GM21619 (cell line): ENCODE measurements around the gene TBX18.
A peak's percentile ranks its signal among the peaks of the same experiment; 100 is the strongest.

ENCODE experiments used
- ATAC-seq: cut with Tn5 transposase; IDR thresholded peaks from one replicate; pipeline ENCODE4 v1.9.1; 2021; ENCODE audit not compliant: unreplicated experiment

TBX18 gene

DNA sequence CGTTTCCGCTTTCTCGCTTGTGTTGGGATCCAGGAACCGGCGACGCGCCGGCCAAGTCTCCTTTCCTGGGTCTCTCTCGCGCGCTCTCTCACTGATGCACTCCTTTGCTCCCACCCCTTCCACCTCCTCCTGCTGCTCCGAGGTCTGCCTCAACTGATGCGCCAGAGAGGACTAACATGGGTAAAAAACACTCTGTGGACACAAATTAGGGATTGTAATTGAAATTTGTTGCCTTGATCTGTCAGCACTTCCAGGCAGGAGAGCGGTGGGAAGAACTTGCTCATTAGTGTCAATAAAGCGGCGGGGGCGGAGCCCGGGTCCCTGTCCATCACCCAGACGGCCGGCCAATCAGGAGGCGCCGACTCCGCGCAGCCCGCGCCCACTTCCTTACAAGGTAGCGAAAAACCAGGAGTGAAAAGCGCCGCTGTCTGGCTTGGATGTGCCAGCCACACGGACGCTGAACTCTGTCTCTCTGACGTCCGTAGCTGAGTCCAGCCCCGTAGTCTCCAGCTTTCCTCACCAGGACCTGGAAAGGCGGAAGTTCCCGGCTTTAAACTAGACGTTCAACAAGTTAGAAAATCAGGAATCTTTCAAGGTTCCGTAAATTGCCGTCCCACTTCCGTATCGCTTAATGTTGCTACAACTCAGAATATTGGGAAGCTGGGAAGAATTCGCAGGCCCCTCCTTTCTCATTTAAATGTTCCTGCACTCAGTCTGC is at the start of gene TBX18:
TSS of gene TBX18 (minus strand) at position 267 of the 718 bp plus-strand sequence. CDS start 417 bp downstream, outside the sequence.
- ATAC-seq = peak; percentile 52

DNA sequence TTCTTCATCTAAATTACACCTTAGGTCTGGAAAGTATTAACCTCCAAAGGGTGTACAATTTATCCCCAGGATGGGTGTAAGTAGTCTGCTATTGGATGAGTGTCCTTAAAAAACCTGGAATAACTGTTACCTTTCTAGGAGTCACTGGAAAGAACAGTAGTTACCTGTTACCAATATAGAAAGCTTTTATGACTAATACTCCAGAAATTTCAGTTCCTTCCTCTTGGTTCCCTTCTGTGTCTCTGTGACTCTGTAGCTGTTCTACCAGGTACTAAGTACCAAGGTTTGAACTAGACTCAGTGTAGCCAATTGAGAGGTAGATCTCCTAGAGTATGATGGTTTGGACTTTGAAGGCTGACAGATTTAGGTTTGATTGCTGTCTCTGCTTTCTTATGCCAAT is 47.0 kb upstream of the TBX18 start:
- no peak for ATAC-seq

DNA sequence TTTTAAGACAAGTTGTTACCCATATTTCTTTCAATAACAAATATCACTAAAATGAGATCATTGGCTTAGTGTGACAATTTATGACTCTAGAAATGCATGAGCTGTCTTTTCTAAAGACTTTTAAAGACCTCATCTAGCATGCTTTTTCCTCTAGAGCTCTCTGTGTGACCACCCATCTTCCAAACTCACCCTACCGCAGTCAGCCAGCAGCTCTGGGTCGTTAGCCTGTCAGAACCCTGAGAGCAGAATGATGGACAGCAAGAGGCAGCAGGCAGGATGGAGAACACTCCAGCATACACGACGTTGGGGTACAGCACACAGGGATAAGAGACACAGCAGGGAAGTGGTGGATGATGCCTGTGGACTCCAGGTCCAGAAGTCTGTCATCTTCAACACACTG is 45.1 kb upstream of the TBX18 start:
- ATAC-seq = no peak

DNA sequence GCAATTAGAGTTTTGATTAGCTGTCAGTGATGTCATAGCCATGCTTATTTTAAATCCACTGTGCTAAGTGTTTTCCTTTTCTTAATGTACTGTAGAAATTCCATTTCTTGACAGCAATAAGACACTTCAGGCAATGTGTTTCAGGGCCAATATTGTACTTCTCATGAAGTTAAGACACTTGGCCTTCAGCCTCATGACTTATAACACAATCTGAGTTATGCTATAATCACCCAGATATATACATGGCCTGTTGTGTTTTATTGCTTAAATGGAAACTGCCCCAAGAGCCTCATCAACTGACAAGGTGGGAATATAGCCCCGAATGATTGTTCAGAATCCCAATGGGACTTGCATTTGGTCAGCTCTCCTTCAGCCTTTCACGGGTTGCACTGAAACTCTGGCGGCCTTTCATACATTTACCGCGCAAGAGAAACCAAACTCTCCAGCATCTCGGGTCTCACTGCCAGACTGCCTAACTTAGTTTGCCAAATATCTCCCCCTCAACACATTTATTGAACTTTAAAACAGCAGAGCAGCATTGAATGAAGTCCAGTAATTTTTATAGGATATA is 44.2 kb upstream of the TBX18 start:
- no peak for ATAC-seq

DNA sequence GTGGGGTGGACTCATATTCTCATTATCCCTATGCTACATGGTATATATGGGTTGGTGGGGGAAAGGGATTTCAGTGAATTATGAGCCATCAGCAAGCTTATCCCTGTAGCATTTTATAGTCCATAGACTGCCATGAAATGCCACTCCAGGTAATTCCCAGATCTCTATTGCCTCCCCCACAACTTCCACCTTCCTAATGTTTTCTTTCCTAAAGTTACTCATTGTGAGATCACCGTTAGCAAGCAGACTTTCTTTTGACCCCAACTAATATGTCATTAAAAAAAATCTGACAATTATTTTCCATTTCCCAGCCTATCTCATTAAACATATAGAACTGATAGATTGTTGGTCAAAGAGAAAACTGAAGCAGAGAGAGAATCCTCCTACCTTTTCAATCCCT is 40.7 kb upstream of the TBX18 start:
- ATAC-seq = no peak

DNA sequence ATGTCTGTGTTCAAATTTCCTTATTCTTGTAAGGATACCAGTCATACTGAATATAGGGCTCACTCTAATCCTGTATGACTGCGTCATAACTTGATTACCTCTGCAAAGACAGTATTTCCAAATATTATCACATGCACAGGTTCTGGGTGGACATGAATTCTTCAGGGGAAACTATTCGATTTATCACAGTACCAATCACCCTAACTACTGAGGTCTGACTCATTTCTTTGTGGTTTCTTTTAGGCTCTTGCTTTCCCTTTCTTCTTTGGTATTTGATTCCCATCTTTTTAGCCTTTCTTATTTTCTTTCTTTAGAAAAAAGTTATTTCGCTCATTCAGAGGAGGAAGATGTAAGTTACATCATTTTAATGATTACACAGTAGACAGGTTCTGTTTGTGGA is 40.3 kb upstream of the TBX18 start:
- no peak for ATAC-seq

DNA sequence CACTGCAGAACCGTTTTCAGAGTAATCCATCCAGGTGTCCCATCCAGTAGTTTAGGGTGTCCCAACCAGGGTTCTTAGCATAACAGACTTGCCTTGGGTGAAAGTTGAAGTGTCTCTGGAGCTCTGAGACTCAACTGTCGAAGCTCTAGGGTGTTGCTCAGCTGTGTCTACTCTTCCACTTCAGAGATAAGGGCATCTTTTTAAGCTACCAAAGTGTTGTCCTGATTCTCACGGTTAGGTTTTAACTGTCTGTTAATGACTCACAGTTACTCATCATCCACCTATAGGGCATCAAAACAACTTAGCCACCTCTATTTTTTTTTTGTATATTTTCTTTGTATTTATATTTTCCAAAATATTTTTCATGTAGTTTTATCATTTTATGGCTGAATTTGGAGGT is 36.9 kb upstream of the TBX18 start:
- ATAC-seq = no peak

DNA sequence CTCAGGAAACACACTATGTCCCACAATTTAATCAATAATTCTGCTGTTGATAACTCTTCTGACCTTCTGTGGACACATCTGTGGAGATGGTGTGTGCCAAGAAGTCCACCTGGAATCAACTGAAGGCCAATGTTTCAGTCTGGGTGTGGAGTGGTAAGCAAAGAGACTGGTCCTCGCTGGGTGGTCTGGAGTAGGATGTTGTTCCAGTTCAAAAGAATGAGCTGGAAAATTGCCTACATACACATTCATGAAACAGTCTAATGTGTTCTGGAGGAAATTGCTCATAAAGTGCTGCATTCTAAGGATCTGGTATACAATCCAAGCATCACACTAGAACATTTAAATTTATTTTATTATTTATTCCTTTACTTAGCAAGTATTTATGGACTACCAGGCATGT is 33.9 kb upstream of the TBX18 start:
- no peak for ATAC-seq

DNA sequence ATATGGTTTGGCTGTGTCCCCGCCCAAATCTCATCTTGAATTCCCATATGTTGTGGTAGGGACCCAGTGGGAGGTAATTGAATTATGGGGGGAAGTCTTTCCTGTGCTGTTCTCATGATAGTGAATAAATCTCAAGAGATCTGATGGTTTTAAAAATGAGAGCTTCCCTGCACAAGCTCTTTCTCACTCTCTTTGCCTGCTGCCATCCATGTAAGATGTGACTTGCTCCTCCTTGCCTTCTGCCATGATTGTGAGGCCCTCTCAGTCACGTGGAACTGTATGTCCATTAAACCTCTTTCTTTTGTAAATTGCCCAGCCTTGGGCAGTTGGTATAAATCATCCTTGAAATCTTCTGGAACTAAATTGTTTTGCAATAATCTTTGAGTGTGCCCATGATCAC is 31.9 kb upstream of the TBX18 start:
- ATAC-seq = no peak

DNA sequence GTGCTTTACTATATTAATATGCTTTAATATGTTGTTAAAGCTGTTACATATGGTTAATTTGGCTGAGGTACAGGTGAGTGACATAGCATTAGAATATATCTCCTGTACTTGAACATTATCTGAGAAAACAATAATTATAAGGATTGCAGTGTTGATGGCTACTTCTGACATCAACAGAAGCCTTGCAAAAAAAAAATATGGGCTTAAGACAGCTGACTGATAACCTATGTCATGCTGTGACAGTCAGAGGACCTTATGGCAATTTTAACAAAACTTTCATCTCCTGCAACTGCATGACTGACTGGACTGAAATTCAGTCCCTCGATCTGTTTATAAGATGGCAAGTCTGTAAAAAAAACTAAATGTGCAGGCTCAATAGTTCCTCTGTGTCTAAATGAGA is 27.5 kb upstream of the TBX18 start:
- no peak for ATAC-seq

DNA sequence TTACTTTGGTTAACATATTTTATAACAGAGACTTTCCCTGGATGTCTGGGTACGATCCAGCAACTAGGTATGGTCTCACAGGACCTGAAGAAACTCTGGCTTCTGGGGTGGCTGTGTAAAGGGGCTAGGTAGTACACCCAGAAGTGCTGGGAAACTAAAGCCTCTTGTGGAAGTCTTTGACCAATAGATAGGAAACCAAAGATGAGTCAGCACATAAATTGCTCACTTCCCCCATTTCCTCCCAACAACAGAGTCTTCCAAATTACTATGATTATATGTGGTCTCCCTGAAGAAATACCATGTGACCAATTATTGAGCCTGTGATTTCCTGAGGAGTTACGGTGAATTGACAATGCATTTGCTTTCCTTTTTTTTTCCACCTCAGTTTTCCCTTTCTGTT is 26.8 kb upstream of the TBX18 start:
- no peak for ATAC-seq

DNA sequence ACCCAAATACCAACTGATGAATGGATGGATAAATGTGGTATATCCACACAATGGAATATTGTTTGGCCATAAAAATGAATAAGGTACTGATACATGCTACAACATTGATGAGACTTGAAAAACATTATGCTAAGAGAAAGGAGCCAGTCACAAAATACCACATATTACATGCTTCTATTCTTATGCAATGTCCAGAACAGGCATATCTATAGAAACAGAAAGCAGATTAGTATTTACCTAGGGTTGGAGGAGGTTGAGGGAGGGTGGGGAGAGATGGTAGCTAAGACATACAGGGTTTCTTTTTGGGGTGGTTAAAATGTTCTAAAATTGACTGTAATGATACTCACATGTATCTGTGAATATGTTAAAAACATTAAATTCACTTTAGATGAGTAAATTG is 24.8 kb upstream of the TBX18 start:
- no peak for ATAC-seq

DNA sequence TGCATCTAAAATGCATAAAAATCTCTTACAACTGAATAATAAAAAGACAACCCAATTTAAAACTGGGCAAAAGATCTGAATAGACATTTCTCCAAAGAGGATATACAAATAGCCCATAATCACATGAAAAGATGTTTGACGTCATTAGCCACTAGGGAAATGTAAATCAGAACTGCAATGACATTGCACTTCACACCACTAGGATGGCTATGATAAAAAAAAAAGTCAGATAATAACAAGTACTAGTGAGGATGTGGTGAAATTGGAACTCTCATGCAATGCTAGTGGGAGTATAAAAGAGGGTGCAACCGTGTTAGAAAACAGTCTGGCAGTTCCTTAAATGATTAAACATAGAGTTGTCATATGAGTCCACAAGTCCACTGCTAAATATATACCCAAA is 24.3 kb upstream of the TBX18 start:
- no peak for ATAC-seq

DNA sequence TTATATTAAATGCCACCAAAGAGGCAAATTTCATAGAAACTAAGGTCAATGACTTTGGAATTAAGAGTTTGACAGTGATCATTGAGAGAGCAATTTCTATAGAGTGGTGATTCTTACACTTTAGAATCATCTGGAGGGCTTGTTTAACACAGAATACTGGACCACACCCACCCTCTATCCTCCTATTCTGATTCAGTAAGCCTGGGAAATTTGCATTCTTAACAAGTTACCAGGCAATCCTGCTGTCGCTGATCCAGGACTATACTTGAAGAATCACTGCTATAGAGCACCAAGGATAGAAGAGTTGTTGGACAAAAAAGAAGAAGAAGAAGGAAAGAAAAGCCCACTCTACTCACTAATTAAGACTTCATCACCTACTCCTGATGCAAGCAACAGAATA is 21.3 kb upstream of the TBX18 start:
- ATAC-seq = no peak

DNA sequence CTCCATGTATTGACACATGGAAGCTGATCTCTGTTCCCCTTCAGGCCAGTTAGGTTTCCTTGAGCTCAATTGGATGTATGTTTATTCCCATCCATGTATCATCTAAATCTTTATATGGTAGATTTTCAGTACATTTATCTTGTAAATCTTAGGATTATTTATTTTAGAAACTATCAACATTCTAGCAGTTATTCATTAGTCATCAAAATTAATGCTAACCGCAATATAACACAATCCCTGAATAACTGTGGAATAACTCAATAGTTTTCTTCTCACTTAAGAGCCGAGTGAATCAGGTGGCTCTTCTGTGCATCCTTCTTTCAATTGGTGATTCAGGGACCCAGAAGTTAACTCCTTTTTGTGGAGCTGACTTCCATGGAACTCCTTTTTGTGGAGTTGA is 15.5 kb upstream of the TBX18 start:
- no peak for ATAC-seq

DNA sequence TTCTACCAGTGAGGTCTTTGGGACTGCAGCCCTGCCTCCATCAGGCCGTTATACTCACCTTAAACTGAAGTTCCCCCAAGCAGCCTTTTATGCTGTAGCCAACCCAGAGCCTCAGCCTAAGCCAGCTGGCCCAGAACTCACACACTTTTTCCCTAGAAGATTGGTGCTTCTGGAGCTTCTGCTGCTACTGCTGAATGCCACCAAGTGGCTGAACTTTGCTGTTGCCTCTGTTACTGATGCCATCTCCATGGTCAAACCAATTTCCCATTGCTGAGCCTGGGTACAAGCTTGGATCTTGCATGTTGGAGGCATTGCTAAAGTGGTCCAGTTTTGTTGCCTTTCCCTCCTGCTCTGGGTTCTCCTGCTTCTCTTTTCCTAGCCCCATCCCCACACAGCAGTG is 15.0 kb upstream of the TBX18 start:
- no peak for ATAC-seq

DNA sequence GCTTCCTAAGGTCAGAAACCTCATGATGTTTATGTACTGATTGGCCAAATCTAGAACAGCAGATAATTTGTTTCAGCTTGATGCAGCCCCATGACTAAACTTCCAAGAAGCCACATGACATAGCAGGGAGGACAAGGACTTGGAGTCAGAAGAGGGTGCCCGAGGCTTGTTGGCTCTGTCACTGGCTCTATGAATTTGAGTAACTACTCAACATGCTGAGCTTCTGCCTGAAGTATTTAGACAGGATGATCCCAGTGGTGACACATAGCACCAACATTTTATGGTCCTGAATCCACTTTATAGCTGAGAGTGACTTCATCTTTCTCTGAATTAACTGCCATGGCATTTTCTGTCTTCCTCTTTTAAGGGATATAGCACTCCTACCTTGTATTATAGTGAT is 13.5 kb upstream of the TBX18 start:
- ATAC-seq = no peak

DNA sequence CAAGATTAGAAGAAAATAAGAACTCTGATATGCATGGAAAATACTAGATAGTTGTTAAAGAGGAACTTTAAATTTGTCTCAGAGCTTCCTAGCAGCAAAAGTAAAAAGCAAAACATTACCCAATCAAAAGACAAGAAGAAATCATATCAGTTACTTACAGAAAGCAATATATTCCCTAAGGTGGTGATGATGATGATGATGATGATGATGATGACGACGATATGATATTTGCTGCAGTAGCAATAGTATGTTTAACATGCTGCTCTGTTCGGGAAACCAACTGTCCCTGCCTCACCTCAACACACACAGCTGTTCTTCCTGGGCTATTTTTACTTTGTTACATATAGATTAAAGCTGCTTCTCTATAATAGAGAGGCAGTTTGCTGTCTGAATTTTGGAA is 12.0 kb upstream of the TBX18 start:
- no peak for ATAC-seq

DNA sequence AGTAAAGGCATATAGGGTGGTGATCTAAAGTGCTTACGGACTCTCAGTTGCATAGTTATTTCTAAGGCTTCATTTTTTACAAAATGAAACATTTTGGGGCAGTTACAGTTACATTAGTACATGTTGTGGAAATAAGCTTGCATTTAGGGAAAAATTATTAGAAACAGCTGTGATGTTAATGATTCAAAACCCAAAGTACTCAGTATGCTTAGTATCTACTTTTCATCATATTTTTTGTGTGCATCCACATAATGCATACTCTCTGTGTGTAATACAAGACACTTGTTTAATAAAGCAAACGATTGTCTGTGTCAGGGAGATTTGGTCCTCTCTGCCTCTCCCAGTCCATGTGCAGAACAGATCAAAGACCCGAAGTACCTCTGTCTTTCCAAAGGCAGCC is 11.4 kb upstream of the TBX18 start:
- ATAC-seq = no peak

DNA sequence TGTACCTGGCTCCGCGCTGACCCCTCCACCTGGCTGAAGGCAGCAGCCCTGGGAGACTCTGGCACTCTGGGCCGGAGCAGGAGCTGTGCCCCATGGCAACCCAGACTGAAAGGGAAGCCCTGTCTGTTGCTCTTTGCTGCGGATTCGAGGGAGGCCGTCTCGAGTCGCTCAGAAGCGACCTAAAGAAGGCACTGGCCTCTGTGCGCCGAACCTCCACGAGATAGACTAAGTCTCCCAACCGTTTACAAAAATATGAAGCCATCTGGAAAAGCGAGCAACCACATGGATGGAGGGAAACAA is 10.5 kb upstream of the TBX18 start:
- ATAC-seq = no peak

DNA sequence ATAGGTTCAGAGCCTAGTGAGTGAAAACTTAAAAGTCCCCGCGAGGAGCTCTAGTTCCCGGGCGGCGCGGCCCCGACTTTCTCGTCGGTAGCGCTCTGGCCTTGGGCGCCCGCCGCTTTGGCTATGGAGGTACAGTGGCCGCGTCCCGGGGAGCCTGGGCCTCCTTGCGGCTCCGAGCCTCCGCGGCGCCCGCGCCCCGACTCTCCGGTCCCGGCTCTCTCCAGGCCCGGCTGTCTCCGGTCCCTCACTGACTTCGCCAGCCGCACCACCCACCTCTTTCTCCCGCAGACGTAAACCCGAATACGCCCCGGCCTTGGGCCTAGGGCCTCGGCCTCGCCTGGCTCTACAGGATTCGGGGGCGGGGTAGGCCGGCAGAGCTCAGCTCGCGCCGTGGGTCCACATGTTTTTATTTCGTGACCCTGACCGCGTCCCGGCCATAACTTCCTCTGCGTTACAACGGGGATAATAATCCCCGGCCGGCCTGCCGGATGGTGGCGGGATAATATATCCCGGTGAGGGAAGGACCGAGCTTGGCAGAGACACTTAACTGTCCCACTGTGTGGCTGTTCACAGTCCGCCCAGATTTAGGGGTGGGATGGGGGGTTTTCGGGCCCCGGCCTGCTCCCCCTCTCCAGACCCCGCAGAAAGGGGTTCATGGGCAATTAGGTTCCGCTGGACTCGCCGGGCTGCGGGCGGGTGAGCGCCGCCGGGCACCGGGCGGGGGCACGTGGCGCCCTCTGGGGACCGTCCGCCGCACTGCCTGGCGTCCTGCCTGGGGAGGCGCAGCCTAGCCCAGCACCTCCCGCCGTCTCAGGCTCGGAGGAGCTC is 10.0 kb upstream of the TBX18 start:
- ATAC-seq = peak; percentile 68

DNA sequence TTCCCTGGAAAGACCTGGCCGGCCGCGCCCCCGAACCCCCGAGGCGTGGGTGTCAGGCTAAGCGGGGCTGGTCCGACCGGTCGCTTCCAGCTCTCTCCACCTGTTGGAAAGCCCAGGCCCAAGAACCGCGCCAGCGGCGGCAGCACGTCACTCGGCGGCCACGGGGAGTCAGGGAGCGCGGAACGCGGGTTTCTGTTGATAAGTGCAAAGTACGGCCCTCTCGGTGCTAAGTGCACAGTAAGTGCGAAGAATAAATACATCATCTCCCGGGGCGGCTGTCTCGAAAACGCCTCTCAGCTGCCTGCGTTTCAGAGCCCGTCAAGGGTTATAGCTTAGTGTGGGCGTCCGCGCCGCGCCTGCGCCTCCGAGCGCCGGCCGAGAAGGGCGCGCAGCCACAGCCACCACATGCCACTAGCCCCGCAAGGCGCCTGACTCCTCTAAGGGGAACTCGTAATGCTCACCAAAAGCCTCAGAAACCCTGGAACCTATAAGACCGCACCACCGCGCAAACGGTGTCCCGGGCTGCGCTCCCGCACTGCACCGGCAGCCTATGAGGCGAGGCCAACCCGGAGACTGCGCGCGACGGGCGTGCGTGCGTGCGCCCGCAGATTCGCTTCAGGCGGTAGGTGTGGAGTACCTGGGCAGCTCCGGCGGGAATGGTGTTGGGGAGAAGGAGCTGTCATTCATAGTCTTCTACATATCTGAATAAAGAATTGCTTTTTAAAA is 9.2 kb upstream of the TBX18 start:
- no peak for ATAC-seq
